HG03139 (cell line): Measurements from ENCODE around the gene PTPA.

Experiments used
- ATAC-seq: cut with Tn5 transposase; IDR thresholded peaks from one replicate; pipeline ENCODE4 v1.9.1; 2021; ENCODE audit not compliant: unreplicated experiment

The PTPA gene

GRCh38 chr9:129110740-129111527 lies at the start of gene PTPA, which contains the start of gene CRAT:
PTPA (plus strand) TSS chr9:129111415; CDS start chr9:129111601, 186 bp downstream.
CRAT (minus strand) TSS chr9:129110793; CDS start chr9:129110509, 284 bp downstream.
- ATAC-seq, result peak; percentile 75

GRCh38 chr9:129063061-129063460 lies 48.2 kb upstream of the PTPA start:
- no peak for ATAC-seq

GRCh38 chr9:129064499-129064908 lies 46.7 kb upstream of the PTPA start:
- ATAC-seq, result no peak

GRCh38 chr9:129068110-129068509 lies 43.1 kb upstream of the PTPA start:
- ATAC-seq, result no peak

GRCh38 chr9:129068990-129069861 lies 42.0 kb upstream of the PTPA start:
- ATAC-seq, result no peak

GRCh38 chr9:129069862-129070641 lies 41.2 kb upstream of the PTPA start:
- ATAC-seq, result no peak

GRCh38 chr9:129070696-129071525 lies 40.3 kb upstream of the PTPA start:
- ATAC-seq, result no peak

- no peak for ATAC-seq
Observed at GRCh38 chr9:129071526-129072126, 39.6 kb upstream of the PTPA start.

- no peak for ATAC-seq
Observed at GRCh38 chr9:129072171-129072570, 39.0 kb upstream of the PTPA start.

- ATAC-seq, result no peak
Observed at GRCh38 chr9:129073404-129073803, 37.8 kb upstream of the PTPA start.

- no peak for ATAC-seq
Observed at GRCh38 chr9:129074106-129074505, 37.1 kb upstream of the PTPA start.

GRCh38 chr9:129075996-129076639 lies 35.1 kb upstream of the PTPA start:
- no peak for ATAC-seq

- ATAC-seq, result no peak
Observed at GRCh38 chr9:129076640-129077037, 34.6 kb upstream of the PTPA start.

GRCh38 chr9:129077236-129077635 lies 34.0 kb upstream of the PTPA start:
- ATAC-seq, result no peak

GRCh38 chr9:129078691-129079503 lies 32.3 kb upstream of the PTPA start:
- no peak for ATAC-seq

- no peak for ATAC-seq
Observed at GRCh38 chr9:129079829-129080228, 31.4 kb upstream of the PTPA start.

- no peak for ATAC-seq
Observed at GRCh38 chr9:129080298-129080600, 31.0 kb upstream of the PTPA start.

GRCh38 chr9:129080601-129081387 lies 30.4 kb upstream of the PTPA start, which contains the start of gene DOLPP1:
DOLPP1 (plus strand) TSS chr9:129081111; CDS start chr9:129081132, 21 bp downstream.
- ATAC-seq, result peak; percentile 88
